Skeletal muscle cell (primary cell): ENCODE results near the gene NPFFR1.
"Not testable (repeated sequence)": the region's sequence is repeated elsewhere in the genome, so short reads cannot be mapped to it uniquely, and the experiment has no call there.

ENCODE experiments used
- DNase-seq: peaks from one replicate; pipeline ENCODE4 v3.0.0-alpha.2; 2010; ENCODE audit warnings: low read depth
- H3K4me3 ChIP-seq: 2 replicates; pipeline ENCODE4 v1.5.1; 2011; ENCODE audit warnings: low read depth, mild to moderate bottlenecking, control low read depth, low read length, moderate library complexity

The NPFFR1 gene

GRCh38 chr10:70233939-70234300 lies 49.9 kb downstream of the NPFFR1 start:
- no peak for DNase-seq
- peak overlapping the region; percentile 99 for H3K4me3 ChIP-seq

- peak within 1 kb of the TSS; percentile 99 for H3K4me3 ChIP-seq
- DNase-seq: peak; percentile 78
Measured at GRCh38 chr10:70233109-70233938, 50.5 kb downstream of the NPFFR1 start, which contains the start of gene PPA1. Gene PPA1 (minus strand): TSS chr10:70233429. CDS start chr10:70233327, 102 bp downstream.

DNA sequence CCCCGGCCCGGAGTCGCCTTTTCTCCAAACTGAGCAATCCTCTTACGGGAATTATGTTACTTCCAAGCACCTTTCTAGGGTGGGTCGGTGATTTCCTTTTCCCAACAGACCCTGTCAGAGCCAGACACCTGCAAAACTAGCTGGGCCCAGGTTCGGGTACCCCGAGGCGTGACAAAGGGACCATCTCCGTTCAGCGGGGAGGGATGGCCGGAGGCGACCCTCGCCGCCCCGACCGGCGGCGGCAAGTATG lies 51.0 kb downstream of the NPFFR1 start:
- DNase-seq: no peak
- peak overlapping the region; percentile 99 for H3K4me3 ChIP-seq

DNA sequence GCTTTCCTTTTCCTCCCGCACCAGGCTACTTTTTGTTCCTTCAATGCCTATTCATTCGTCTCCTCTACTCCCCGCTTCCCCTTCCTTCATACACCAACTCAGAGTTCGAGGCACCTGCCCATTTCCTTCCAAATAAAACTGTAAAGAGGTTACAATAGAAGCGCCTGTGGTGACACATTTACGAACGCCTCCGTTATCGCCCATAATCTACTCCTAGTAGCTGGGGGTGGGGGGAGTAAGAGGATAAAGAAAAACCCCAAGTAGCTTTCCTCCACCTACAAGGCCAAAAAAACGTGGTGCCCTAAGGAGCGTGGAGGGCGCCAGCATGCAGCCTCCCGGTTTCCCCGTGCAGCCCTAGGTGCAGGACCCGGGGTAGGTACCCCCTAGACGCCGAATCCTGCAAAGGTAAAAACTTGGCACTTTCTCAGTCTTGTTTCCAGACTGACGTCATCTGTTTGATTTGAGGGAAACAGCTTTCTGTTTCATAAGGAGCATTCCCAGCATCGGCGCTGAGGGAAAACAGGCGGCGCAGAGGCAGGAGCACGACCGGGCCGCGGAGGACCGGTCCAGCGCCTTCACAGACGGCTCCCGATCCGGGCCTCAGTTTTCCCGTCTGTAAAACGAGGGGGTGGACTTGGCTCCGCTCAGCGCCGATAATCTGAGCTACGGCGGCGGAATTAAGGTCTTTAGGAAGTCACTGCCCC lies 51.5 kb downstream of the NPFFR1 start:
- DNase-seq: no peak
- H3K4me3 ChIP-seq: peak overlapping the region; percentile 99

GRCh38 chr10:70228491-70228890 lies 55.3 kb downstream of the NPFFR1 start:
- no peak overlapping the region for H3K4me3 ChIP-seq
- no peak for DNase-seq

DNA sequence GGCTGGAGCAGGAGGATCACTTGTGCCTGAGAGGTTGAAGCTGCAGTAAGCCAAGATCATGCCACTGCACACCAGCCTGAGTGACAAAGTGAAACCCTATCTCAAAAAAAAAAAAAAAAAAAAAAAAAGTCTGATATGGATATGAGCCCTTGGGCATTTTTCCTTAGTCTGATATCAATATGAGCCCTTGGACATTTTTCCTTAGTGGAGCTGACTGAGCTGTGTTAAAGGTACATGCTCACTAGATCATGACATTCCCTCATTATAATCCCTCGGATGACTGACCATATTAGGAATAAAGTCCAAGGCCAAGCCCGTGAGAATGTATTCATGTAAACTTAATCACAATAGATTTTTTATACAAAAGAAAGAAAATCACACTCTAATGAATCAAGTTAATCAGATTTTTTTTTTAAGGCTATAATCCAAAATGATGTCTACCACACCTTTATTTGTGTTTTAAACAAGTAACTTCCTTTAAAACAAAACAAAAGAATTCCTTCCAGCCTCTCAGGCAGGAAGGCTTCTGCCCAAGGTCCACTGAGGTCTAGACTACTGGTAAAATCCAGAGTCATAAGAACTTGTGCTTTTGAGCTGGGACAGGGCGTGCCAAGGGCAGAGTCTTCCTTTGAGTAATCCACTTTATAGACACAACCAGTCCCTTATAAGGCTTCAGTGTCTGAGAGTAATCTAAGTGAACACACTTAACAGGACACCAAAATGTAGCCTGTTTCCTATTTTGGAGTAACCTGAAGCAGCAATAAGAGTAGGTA lies 56.1 kb downstream of the NPFFR1 start:
- H3K4me3 ChIP-seq: no peak overlapping the region
- DNase-seq: no peak

- no peak overlapping the region for H3K4me3 ChIP-seq
- no peak for DNase-seq
Measured at GRCh38 chr10:70223728-70224127, 60.1 kb downstream of the NPFFR1 start.

DNA sequence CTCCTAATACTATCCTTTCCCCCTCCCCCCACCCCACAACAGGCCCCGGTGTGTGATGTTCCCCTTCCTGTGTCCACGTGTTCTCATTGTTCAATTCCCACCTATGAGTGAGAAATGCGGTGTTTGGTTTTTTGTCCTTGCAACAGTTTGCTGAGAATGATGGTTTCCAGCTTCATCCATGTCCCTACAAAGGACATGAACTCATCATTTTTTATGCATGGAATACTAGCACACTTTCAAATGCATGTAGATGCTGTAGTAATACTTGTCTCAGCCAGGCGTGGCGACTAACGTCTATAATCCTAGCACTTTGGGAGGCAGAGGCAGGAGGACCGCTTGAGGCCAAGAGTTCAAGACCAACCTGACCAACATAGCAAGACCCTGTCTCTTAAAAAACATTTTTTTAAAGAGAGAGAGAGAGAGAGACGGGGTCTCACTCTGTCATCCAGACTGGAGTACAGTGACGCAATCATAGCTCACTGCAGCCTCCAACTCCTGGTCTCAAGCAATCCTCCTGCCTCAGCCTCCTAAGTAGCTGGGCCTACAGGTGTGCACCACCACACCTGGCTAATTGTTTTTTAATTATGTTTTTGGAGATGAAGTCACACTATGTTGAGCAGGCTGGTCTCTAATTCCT lies 60.9 kb downstream of the NPFFR1 start:
- not testable (repeated sequence) for DNase-seq, H3K4me3 ChIP-seq

- H3K4me3 ChIP-seq: no peak overlapping the region
- DNase-seq: no peak
Measured at GRCh38 chr10:70222340-70222794, 61.4 kb downstream of the NPFFR1 start.

DNA sequence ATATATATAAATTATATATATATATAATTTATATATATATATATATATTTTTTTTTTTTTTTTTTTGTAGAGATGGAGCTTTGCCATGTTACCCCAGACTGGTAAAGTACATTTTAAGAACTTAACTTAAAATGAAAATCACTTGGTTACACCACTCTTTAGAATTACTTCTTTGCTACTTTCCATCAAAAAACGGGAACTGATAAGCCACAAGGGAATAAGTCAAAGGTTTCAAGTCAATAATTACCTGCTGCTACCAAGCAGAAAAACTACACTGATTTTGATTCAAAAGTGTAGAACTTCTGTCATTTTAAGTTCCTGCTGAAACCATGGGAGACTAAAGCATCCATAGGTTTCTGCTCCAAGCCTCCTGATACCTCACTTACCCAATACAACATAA lies 62.8 kb downstream of the NPFFR1 start:
- H3K4me3 ChIP-seq: no peak overlapping the region
- DNase-seq: no peak

GRCh38 chr10:70212879-70213278 lies 70.9 kb downstream of the NPFFR1 start:
- no peak for DNase-seq
- H3K4me3 ChIP-seq: no peak overlapping the region

GRCh38 chr10:70212277-70212676 lies 71.5 kb downstream of the NPFFR1 start:
- H3K4me3 ChIP-seq: no peak overlapping the region
- DNase-seq: no peak

- no peak overlapping the region for H3K4me3 ChIP-seq
- no peak for DNase-seq
Measured at GRCh38 chr10:70206762-70207161, 77.0 kb downstream of the NPFFR1 start.

GRCh38 chr10:70201105-70201504 lies 82.7 kb downstream of the NPFFR1 start:
- H3K4me3 ChIP-seq: no peak overlapping the region
- DNase-seq: no peak

DNA sequence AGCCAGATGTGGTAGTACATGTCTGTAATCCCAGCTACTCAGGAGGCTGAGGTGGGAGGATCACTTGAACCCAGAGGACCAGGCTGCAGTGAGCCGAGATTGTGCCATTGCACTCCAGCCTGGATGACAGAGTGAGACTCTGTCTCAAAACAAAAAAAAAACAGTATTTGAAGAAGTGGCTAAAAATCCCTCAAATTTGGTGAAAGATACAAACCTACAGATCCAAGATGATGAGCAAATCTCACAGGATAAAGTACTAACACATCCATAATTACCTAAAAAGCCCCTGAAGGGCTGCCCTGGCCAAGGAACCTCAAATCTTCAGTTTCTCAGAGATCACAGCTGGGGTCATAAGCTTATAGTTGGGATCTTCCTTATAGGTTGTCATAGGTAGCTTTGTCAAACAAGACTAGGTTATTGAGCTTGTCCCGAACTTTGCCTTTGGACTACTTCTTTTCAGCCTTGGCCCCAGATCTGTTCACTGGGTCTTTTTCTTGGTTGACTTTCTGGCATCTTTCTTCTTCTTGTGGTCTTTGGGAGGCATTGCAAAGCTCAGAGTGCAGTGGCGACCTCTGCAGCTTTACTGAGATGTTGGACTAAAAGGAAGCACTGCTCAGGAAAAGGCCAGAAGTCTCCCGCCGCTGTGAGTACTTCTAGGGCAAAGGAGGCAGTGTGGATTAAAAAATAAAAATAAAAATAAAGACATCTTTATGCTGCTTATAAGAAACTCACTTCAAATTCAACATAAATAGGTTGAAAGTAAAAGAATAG lies 84.9 kb downstream of the NPFFR1 start:
- no peak for DNase-seq
- no peak overlapping the region for H3K4me3 ChIP-seq
